SK-N-SH treated with all-trans-retinoic acid at 6 μM for 48 hours (cell line): ENCODE data around the gene CRADD.

ENCODE experiments used
- ATAC-seq: fragments of 200-7000 bp; cut with Tn5 transposase; 3 replicates; pipeline ENCODE4 v1.9.1; 2020; ENCODE audit warnings: mild to moderate bottlenecking, moderate library complexity
- ARNTL ChIP-seq: fragments of 450-650 bp; formaldehyde crosslinking; IDR thresholded peaks from 2 replicates; pipeline ENCODE4 v1.5.0; 2020; ENCODE audit warnings: low read depth, mild to moderate bottlenecking, moderate library complexity, borderline replicate concordance
- BACH2 ChIP-seq: fragments of 250-450 bp; sonication (Bioruptor Pico); IDR thresholded peaks from 2 replicates; pipeline ENCODE4 v1.9.0; 2021; ENCODE audit warnings: mild to moderate bottlenecking, borderline replicate concordance
- CSDC2 ChIP-seq: fragments of 250-450 bp; sonication (Bioruptor Pico); IDR thresholded peaks from 2 replicates; pipeline ENCODE4 v1.5.0; 2020; ENCODE audit warnings: mild to moderate bottlenecking, moderate library complexity
- GLIS3 ChIP-seq: fragments of 250-450 bp; sonication (Bioruptor Pico); IDR thresholded peaks from 2 replicates; pipeline ENCODE4 v1.5.0; 2020; ENCODE audit warnings: mild to moderate bottlenecking, moderate library complexity
- ISL1 ChIP-seq: fragments of 250-450 bp; sonication (Bioruptor Pico); IDR thresholded peaks from 2 replicates; pipeline ENCODE4 v2.1.2; 2022; ENCODE audit warnings: mild to moderate bottlenecking, moderate library complexity
- OSR1 ChIP-seq: fragments of 250-450 bp; sonication (Bioruptor Pico); IDR thresholded peaks from 2 replicates; pipeline ENCODE4 v1.8.0; 2022; ENCODE audit warnings: moderate library complexity, mild to moderate bottlenecking, inconsistent platforms
- PPARA ChIP-seq: fragments of 250-450 bp; sonication (Bioruptor Pico); IDR thresholded peaks from 2 replicates; pipeline ENCODE4 v1.5.0; 2020; ENCODE audit warnings: mild to moderate bottlenecking, borderline replicate concordance
- RARB ChIP-seq: fragments of 250-450 bp; sonication (Bioruptor Pico); IDR thresholded peaks from 2 replicates; pipeline ENCODE4 v1.8.0; 2021; ENCODE audit warnings: mild to moderate bottlenecking, moderate library complexity
- SNAI2 ChIP-seq: fragments of 250-450 bp; sonication (Bioruptor Pico); IDR thresholded peaks from 2 replicates; pipeline ENCODE4 v1.5.0; 2020; ENCODE audit warnings: mild to moderate bottlenecking, moderate library complexity
- TOX ChIP-seq: fragments of 250-450 bp; sonication (Bioruptor Pico); IDR thresholded peaks from 2 replicates; pipeline ENCODE4 v1.8.0; 2021; ENCODE audit warnings: mild to moderate bottlenecking, moderate library complexity, borderline replicate concordance
- ZC3H10 ChIP-seq: fragments of 250-450 bp; sonication (Bioruptor Pico); IDR thresholded peaks from 2 replicates; pipeline ENCODE4 v1.5.1; 2021; ENCODE audit warnings: mild to moderate bottlenecking, moderate library complexity
- ZFP3 ChIP-seq: fragments of 250-450 bp; sonication (Bioruptor Pico); IDR thresholded peaks from 2 replicates; pipeline ENCODE4 v1.5.0; 2020; ENCODE audit warnings: mild to moderate bottlenecking, moderate library complexity
- ZNF565 ChIP-seq: fragments of 450-650 bp; formaldehyde crosslinking; conservative IDR thresholded peaks from 2 replicates; pipeline ENCODE4 v1.5.0; 2020; ENCODE audit warnings: low read depth, mild to moderate bottlenecking, moderate library complexity
- ZNF70 ChIP-seq: fragments of 450-650 bp; formaldehyde crosslinking; IDR thresholded peaks from 2 replicates; pipeline ENCODE4 v1.5.0; 2020; ENCODE audit warnings: mild to moderate bottlenecking, moderate library complexity
- ZNF8 ChIP-seq: fragments of 450-650 bp; formaldehyde crosslinking; IDR thresholded peaks from 2 replicates; pipeline ENCODE4 v1.5.0; 2020; ENCODE audit warnings: mild to moderate bottlenecking, moderate library complexity
- TF ChIP-seq, protein P1 (sequence below): fragments of 250-450 bp; sonication (Bioruptor Pico); IDR thresholded peaks from 2 replicates; pipeline ENCODE4 v1.5.1; 2021; ENCODE audit warnings: mild to moderate bottlenecking, moderate library complexity
- TF ChIP-seq, protein P2 (sequence below): fragments of 250-450 bp; sonication (Bioruptor Pico); IDR thresholded peaks from 2 replicates; pipeline ENCODE4 v1.8.0; 2020; ENCODE audit warnings: mild to moderate bottlenecking, moderate library complexity, borderline replicate concordance
- TF ChIP-seq, protein P3 (sequence below): fragments of 250-450 bp; sonication (Bioruptor Pico); IDR thresholded peaks from 2 replicates; pipeline ENCODE4 v1.8.0; 2021; ENCODE audit warnings: low read depth, mild to moderate bottlenecking, moderate library complexity, borderline replicate concordance
- TF ChIP-seq, protein P4 (sequence below): fragments of 250-450 bp; sonication (Bioruptor Pico); IDR thresholded peaks from 2 replicates; pipeline ENCODE4 v1.5.0; 2020; ENCODE audit warnings: mild to moderate bottlenecking, moderate library complexity
- TF ChIP-seq, protein P5 (sequence below): fragments of 250-450 bp; sonication (Bioruptor Pico); IDR thresholded peaks from 2 replicates; pipeline ENCODE4 v1.5.1; 2020; ENCODE audit warnings: low read depth, mild to moderate bottlenecking, moderate library complexity

Gene CRADD

DNA sequence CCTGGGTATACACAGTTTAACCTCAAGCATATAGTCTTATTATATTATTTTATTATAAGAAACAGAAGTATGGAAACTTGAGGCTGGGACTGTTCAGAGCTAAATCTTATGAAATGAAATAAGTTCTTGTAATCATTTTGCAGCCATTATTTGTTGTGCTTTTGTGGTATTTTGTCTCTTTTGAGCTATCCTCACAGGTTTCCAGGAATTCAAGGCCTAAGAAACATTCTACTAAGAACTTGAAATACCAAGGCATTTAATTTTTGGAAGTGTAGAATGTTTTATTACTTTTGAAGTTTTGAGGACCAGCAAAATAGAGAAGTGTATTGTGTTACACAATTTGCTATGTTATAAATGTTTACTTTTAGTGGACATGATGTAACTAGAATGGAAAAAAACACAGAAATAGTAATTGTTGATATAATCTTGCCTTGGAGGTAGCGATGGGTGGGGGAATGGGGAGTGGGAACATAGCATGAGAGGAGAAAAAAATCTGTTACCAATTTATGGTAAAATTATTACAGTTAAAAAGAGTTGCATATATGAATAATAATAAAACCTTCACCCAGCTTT is 81.7 kb downstream of the CRADD start:
- no peak for ATAC-seq
- TF ChIP-seq ZC3H10 (no peak), CSDC2 (CRISPR knock-in tag) (no peak), ARNTL (no peak), ZNF8 (CRISPR knock-in tag) (no peak), SNAI2 (CRISPR knock-in tag) (no peak), TOX (CRISPR knock-in tag) (no peak), RARB (CRISPR knock-in tag) (no peak), PPARA (CRISPR knock-in tag) (no peak), ISL1 (CRISPR knock-in tag) (no peak), BACH2 (no peak), ZNF70 (no peak), ZNF565 (CRISPR knock-in tag) (no peak), GLIS3 (no peak)
- TF ChIP-seq, protein P1, sequence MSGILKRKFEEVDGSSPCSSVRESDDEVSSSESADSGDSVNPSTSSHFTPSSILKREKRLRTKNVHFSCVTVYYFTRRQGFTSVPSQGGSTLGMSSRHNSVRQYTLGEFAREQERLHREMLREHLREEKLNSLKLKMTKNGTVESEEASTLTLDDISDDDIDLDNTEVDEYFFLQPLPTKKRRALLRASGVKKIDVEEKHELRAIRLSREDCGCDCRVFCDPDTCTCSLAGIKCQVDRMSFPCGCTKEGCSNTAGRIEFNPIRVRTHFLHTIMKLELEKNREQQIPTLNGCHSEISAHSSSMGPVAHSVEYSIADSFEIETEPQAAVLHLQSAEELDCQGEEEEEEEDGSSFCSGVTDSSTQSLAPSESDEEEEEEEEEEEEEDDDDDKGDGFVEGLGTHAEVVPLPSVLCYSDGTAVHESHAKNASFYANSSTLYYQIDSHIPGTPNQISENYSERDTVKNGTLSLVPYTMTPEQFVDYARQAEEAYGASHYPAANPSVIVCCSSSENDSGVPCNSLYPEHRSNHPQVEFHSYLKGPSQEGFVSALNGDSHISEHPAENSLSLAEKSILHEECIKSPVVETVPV (CRISPR knock-in tag) = no peak
- TF ChIP-seq, protein P2, sequence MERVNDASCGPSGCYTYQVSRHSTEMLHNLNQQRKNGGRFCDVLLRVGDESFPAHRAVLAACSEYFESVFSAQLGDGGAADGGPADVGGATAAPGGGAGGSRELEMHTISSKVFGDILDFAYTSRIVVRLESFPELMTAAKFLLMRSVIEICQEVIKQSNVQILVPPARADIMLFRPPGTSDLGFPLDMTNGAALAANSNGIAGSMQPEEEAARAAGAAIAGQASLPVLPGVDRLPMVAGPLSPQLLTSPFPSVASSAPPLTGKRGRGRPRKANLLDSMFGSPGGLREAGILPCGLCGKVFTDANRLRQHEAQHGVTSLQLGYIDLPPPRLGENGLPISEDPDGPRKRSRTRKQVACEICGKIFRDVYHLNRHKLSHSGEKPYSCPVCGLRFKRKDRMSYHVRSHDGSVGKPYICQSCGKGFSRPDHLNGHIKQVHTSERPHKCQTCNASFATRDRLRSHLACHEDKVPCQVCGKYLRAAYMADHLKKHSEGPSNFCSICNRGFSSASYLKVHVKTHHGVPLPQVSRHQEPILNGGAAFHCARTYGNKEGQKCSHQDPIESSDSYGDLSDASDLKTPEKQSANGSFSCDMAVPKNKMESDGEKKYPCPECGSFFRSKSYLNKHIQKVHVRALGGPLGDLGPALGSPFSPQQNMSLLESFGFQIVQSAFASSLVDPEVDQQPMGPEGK (CRISPR knock-in tag) = no peak
- TF ChIP-seq, protein P3, sequence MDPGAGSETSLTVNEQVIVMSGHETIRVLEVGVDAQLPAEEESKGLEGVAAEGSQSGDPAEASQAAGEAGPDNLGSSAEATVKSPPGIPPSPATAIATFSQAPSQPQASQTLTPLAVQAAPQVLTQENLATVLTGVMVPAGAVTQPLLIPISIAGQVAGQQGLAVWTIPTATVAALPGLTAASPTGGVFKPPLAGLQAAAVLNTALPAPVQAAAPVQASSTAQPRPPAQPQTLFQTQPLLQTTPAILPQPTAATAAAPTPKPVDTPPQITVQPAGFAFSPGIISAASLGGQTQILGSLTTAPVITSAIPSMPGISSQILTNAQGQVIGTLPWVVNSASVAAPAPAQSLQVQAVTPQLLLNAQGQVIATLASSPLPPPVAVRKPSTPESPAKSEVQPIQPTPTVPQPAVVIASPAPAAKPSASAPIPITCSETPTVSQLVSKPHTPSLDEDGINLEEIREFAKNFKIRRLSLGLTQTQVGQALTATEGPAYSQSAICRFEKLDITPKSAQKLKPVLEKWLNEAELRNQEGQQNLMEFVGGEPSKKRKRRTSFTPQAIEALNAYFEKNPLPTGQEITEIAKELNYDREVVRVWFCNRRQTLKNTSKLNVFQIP (CRISPR knock-in tag) = no peak
- TF ChIP-seq, protein P4, sequence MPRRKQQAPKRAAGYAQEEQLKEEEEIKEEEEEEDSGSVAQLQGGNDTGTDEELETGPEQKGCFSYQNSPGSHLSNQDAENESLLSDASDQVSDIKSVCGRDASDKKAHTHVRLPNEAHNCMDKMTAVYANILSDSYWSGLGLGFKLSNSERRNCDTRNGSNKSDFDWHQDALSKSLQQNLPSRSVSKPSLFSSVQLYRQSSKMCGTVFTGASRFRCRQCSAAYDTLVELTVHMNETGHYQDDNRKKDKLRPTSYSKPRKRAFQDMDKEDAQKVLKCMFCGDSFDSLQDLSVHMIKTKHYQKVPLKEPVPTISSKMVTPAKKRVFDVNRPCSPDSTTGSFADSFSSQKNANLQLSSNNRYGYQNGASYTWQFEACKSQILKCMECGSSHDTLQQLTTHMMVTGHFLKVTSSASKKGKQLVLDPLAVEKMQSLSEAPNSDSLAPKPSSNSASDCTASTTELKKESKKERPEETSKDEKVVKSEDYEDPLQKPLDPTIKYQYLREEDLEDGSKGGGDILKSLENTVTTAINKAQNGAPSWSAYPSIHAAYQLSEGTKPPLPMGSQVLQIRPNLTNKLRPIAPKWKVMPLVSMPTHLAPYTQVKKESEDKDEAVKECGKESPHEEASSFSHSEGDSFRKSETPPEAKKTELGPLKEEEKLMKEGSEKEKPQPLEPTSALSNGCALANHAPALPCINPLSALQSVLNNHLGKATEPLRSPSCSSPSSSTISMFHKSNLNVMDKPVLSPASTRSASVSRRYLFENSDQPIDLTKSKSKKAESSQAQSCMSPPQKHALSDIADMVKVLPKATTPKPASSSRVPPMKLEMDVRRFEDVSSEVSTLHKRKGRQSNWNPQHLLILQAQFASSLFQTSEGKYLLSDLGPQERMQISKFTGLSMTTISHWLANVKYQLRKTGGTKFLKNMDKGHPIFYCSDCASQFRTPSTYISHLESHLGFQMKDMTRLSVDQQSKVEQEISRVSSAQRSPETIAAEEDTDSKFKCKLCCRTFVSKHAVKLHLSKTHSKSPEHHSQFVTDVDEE (CRISPR knock-in tag) = no peak
- TF ChIP-seq, all 23 proteins: peak for 0

DNA sequence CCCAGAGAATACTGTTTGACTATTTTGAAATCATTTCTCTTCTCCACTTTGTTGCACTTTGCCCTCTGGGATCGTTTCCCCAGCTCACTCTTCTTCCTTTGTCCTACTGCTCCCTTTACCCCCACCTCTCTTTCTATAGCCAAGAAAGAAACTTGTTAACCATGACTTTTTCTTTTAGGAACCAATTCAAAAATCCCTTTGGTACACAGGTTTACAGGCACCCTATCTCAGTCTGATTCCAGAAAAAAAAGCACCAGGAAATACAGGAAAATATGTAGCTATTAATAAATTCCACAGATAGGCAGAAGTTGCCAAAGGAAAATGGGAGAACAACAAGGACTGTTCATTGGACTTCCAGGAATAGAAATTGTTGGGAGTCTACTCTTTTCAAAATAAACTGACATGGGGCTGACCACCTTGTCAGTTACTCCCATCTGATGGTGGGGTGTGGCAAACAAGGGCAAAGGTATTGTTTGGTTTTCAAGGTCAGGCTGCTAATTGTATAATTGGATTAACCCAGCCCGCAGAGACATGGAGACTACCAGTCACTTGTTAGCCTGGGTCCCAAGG is 82.4 kb downstream of the CRADD start:
- no peak for ATAC-seq
- TF ChIP-seq ISL1 (CRISPR knock-in tag) (no peak), OSR1 (no peak), ARNTL (no peak), ZNF8 (CRISPR knock-in tag) (no peak), ZFP3 (CRISPR knock-in tag) (no peak), PPARA (CRISPR knock-in tag) (no peak), ZC3H10 (no peak), GLIS3 (no peak)
- TF ChIP-seq, protein P5, sequence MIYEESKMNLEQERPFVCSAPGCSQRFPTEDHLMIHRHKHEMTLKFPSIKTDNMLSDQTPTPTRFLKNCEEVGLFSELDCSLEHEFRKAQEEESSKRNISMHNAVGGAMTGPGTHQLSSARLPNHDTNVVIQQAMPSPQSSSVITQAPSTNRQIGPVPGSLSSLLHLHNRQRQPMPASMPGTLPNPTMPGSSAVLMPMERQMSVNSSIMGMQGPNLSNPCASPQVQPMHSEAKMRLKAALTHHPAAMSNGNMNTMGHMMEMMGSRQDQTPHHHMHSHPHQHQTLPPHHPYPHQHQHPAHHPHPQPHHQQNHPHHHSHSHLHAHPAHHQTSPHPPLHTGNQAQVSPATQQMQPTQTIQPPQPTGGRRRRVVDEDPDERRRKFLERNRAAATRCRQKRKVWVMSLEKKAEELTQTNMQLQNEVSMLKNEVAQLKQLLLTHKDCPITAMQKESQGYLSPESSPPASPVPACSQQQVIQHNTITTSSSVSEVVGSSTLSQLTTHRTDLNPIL (CRISPR knock-in tag) = no peak
- TF ChIP-seq, protein P2 (CRISPR knock-in tag) = no peak
- TF ChIP-seq, protein P1 (CRISPR knock-in tag) = no peak
- TF ChIP-seq, protein P3 (CRISPR knock-in tag) = no peak
- TF ChIP-seq, protein P4 (CRISPR knock-in tag) = no peak
